NCI-H2171 (cell line): ENCODE results near the gene MCOLN2.

Experiments used
- DNase-seq: peaks from one replicate; lab custom pipeline; 2025; lab: John Stamatoyannopoulos, UW

MCOLN2 gene

DNA sequence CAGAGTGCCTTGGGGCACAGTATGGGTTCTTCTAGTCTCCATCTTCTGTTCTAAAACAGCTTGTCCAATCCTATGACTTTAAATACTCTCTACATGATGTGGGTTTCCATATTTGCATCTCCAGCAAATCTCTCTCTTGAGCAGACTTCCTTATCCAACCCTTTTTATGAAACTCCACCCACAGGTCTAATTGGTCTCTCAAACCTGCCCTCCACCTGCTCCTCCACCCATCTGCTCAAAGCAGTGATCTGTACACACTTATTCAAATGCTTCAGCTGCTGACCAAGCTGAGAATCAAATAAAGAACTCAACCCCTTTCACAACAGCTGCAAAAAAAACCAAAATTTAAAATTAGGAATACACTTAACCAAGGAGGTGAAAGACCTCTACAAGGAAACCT is 11.5 kb downstream of the MCOLN2 start:
- DNase-seq: no peak

DNA sequence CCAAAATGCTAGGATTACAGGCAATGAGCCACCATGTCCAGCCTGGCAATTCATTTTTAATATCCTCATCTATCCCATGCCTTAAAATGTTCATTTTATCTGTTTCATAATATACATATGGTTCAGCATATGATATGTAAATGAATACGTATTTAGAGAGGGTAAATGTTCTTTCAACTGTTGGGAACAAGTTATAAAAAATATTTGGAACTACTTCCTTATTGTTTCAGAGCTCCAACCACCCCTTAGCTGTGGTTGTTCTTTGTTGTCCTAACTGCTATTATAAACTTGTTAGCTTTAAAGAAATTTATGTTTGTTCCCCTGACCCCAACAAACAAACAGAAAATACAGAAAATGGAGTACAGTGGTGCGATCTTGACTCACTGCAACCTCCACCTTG is 14.5 kb downstream of the MCOLN2 start:
- DNase-seq: no peak

DNA sequence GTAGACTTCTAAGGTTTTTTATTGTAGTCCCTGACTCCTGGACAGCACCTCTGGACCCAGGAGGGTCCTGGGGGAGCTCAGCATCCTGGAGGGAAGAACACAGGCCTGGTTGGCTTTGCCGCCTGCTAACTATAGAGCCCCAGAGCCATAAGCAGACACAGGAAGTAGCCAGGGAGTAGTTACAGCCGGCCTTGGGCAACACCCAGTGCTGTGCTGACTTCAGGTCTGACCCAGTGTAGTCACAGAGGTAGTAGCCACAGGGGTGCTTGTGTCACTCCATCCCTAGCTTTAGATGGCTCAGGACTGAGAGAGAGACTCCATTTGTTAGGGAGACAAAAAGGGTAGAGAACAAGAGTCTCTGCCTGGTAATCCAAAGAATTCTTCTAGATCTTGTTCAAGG is 21.9 kb downstream of the MCOLN2 start:
- DNase-seq: no peak

- no peak for DNase-seq
Observed at GRCh38 chr1:84973498-84974334, 23.2 kb downstream of the MCOLN2 start.

DNA sequence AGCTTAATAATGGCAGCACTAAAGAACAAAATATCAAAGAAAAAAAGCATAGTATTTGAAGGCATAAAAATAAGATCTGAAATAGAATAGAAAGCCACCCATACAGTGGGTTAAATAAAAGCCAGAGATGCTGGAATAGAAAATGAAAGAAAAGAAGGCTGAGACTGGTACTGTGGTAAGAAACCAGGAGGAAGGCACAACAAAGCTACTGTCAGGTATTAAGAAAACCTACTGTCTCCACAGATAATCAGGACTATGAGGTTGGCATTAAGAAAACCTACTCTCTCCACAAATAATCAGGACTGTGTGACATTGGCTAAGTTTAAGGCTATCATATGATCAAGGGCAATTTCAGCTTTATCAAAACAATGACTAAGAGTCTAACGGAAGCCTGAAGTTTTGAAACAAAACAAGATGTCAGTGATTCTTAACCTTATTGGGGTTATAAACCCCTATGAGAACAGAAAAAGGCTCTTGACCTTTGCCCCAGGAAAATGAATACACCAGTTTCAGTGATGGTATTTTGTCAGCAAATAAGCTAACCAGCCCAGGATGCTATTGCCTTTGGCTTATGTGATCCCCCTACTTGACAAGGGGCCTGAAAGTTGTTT is 24.4 kb downstream of the MCOLN2 start:
- DNase-seq: no peak

DNA sequence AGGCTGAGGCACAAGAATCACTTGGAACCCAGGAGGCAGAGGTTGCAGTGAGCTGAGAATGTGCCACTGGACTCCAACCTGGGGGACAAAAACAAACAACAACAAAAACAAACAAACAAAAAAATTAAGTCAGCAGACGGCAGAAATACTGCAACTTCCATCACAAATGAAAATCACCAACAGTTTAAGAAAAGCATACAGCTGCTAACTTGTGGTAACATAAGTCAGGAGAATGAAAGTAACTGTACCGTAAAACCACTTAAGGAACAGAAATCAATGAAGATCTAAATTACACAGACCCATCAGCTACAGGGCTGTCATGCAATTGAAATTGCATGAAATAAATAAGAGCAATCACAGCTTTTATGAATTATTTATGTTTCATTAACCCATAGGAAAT is 25.0 kb downstream of the MCOLN2 start:
- no peak for DNase-seq

- no peak for DNase-seq
Observed at GRCh38 chr1:84969489-84970250, 27.2 kb downstream of the MCOLN2 start.

GRCh38 chr1:84968865-84969264 is 28.0 kb downstream of the MCOLN2 start:
- DNase-seq: no peak

- no peak for DNase-seq
Observed at GRCh38 chr1:84968101-84968500, 28.8 kb downstream of the MCOLN2 start.

GRCh38 chr1:84967666-84968065 is 29.2 kb downstream of the MCOLN2 start:
- no peak for DNase-seq

DNA sequence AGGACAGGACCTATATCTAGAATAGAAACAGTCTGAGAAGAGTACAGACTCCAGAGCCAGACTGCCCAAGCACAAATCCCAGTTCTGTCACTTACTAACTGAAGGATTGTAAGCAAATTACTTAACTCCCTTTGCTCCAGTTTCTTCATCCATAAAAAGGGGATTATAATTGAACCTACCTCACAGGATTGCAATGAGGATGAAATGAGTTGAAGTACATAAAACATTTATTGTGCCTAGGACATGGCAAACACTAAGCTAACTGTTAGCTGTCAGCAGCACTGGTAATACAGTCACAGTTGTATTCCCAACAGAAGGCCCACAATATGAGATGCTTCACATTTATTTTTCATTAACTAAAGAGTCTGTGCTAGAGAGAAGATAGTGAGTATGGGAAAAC is 33.9 kb downstream of the MCOLN2 start:
- no peak for DNase-seq

GRCh38 chr1:84961316-84961715 is 35.6 kb downstream of the MCOLN2 start:
- DNase-seq: no peak

DNA sequence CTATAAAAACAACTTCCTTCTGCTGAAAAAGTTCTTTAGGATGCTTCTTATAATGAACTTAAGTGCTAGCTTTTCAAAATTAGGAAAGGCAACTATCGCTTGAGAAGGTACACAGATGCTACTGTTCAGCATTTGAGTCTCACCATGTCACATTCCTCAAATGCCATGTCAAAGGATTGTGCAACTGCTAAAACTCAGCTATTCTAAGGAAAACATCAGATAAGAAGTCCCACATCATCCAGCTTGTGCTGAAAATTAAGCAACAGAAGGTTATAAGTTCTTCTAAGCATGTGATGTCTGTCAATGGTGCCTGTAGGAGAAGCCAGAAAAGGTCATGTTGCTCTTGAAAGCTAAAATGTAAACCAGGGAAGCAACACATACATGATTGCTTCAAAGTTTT is 36.5 kb downstream of the MCOLN2 start:
- DNase-seq: no peak

GRCh38 chr1:84959294-84959693 is 37.6 kb downstream of the MCOLN2 start:
- DNase-seq: no peak

- no peak for DNase-seq
Observed at GRCh38 chr1:84957966-84958365, 38.9 kb downstream of the MCOLN2 start.

DNA sequence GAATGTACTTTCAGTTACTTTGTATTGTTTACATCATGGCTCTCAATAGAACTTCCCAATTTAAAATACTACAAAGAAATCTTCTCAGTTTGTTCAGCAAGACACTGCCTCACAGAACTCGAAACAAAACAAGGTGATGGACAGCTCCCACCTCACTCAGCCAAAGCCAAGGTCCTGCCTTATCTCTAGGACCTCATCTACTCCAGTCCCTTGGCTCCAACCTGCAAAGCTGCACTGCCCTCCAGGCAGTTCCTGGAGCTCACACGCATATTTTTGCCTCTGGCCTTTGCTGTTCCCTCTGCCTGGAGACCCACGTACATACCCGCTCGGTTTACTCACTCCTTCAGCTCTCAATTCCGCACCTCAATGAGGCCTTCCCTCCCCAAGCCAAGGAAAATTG is 40.3 kb downstream of the MCOLN2 start:
- DNase-seq: no peak

GRCh38 chr1:84956097-84956496 is 40.8 kb downstream of the MCOLN2 start:
- DNase-seq: no peak

DNA sequence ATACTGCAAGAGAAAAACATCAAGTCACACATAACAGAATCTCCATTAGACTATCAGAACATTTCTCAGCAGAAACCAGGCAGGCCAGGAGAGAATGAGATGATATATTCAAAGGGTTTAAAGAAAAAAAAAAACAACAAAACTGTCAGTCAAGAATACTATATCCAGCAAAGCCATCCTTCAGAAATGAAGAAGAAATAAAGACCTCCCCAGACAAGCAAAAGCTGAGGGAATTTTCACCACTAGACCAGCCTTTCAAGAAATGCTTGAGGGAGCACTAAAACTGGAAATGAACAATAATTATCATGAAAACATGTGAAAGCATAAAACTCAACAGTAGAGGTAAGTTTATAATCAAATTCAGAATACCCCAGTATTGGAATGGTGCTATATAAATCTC is 47.2 kb downstream of the MCOLN2 start:
- no peak for DNase-seq

GRCh38 chr1:84947536-84948410 is 49.1 kb downstream of the MCOLN2 start:
- no peak for DNase-seq

GRCh38 chr1:84946631-84947030 is 50.3 kb downstream of the MCOLN2 start:
- DNase-seq: no peak

DNA sequence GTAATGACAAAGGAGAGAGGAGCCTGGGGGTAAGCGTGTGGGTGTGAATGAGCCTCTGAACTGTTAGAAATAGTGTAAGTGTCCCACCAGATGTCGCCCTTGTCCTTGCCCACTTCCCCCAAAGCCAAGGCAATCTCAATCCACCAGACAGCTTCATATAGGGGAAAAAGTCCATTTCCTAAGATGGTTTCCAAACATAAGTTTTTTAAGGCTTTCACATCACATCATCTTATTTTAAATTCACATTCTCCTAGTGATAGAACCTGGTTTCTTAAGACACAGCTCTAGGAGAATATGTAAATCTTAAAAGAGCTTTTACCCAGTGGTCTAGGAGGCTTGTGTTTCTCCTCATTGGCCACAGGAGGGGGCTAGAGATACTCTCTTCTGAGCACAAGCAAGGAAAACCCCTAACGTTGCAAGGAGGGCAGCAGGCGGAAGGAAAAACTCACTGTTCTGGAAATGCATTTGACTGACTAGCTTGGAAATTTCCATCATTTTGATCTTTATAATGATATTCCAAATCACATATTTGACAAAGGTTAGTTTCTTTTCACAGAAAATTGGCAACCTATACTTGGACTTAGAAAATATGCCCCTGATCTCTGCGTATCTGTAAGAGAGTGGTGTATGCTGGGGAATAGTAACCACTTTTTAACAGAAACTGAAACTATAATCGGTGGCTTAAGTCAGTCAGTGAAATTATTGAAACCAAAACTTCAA is 52.0 kb downstream of the MCOLN2 start:
- peak; percentile 55 for DNase-seq
